Colonic mucosa (tissue), 4 donors: ENCODE data around the gene GRIN1. TPM values are rescaled to one million over a fixed set of nuclear protein-coding genes. Genes with fewer than 3 reads are reported as not detected.

Experiments used
- DNase-seq: peaks from one replicate; pipeline ENCODE4 v3.0.0-alpha.2; 2020
- H3K27ac ChIP-seq: fragments of 200-600 bp; one replicate; pipeline ENCODE4 v1.8.0; 2021
- H3K27me3 ChIP-seq: fragments of 200-600 bp; one replicate; pipeline ENCODE4 v1.8.0; 2021
- H3K36me3 ChIP-seq: fragments of 200-600 bp; one replicate; pipeline ENCODE4 v1.8.0; 2021
- H3K4me1 ChIP-seq: fragments of 200-600 bp; one replicate; pipeline ENCODE4 v1.8.0; 2021; ENCODE audit warnings: mild to moderate bottlenecking
- H3K4me3 ChIP-seq: fragments of 200-600 bp; one replicate; pipeline ENCODE4 v1.8.0; 2021
- H3K9ac ChIP-seq, 2 donors: one replicate each; pipeline ENCODE4 v1.7.0; 2013; ENCODE audit warnings: control low read depth in 2 of 2, low read depth in 2 of 2, low read length in 2 of 2
- H3K9me3 ChIP-seq: fragments of 200-600 bp; one replicate; pipeline ENCODE4 v1.8.0; 2021
- CTCF ChIP-seq: fragments of 200-600 bp; IDR thresholded peaks from one replicate; pipeline ENCODE4 v1.8.0; 2022; ENCODE audit warnings: antibody characterized with exemption, mild to moderate bottlenecking
- intact Hi-C: fragments of 100-400 bp; cut with DNase I; formaldehyde crosslinking; loops from one replicate; pipeline ENCODE4 v1.14.1; 2022
- total RNA-seq, 2 donors: library from RNA; stranded (reverse); fragmentation: NEBNext Ultra II Directional in 1 of 2; extraction: Animal tissue kit (Norgen Biotek cat#: 25700) in 1 of 2; gene quantifications; one replicate each; pipeline ENCODE4 v1.2.1, GENCODE V29; 2021
- donor health status: healthy.
- donor health status: DM: no; HTN: no; CAD: no.
- donor health status: DM: no; HTN: no; CAD: no.

Gene GRIN1
- total RNA-seq, 2 donors from 2014 or later = 0.47 to 0.93 TPM

DNA sequence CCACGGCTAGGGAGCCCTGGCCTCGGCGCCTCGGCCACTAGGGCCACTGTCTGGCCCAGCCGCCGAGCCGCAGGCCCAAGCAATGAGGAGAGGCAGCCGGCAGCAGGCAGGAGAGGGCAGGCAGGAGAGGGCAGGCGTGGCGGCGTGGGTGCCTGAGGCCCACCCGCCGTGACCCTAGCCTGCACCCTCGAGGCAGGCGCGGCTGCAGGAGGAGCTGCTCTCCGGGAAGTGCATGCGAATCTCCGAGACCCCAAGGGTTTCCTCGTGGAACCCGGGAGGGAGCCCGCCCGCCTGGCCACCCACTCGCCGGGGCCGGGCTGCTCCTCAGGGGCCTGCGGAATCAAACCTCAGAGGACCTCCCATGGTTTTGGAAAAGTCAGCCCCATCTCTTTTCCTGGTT is 9.3 kb downstream of the GRIN1 start:
- Histone ChIP-seq H3K9me3 (no peaks in the 10 kb centered on the region), H3K27me3 (peaks cover 4% of the 10 kb centered on the region), H3K9ac (no peak overlapping the region), H3K4me3 (no peak overlapping the region), H3K27ac (no peak overlapping the region), H3K4me1 (no peaks in the 10 kb centered on the region), H3K36me3 (no peaks in the 10 kb centered on the region)
- intact Hi-C loops = no loop called here
- TF ChIP-seq CTCF = no peak
- no peak for DNase-seq

DNA sequence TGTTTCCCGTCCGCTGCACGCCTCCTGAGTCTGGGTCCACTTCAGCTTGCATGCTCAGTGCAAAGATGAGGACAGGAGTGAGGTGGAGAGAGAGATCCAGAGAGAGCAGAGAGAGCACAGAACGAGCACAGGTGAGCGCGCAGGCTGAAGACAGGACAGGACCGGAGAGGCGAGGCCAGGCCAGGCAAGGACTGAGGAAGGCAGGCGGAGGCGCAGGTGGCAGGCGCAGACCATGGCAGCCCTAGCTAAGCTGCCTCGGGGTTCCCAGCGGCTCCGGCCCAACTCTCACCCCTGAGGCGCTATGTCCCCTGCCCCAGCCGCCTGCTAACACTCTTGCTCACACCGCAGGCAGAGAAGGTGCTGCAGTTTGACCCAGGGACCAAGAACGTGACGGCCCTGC is 9.7 kb downstream of the GRIN1 start:
- no peak for DNase-seq
- no peak overlapping the region for H3K9ac ChIP-seq
- no peak overlapping the region for H3K27ac ChIP-seq
- TF ChIP-seq CTCF = no peak
- H3K9me3 ChIP-seq = no peaks in the 10 kb centered on the region
- H3K27me3 ChIP-seq = peaks cover 4% of the 10 kb centered on the region
- H3K4me3 ChIP-seq = no peak overlapping the region
- no peaks in the 10 kb centered on the region for H3K36me3 ChIP-seq
- intact Hi-C loops = no loop called here
- H3K4me1 ChIP-seq = no peaks in the 10 kb centered on the region

- H3K9ac ChIP-seq = no peak overlapping the region
- H3K27ac ChIP-seq = no peak overlapping the region
- H3K4me3 ChIP-seq = no peak overlapping the region
- H3K27me3 ChIP-seq = peaks cover 4% of the 10 kb centered on the region
- TF ChIP-seq CTCF = no peak
- intact Hi-C loops = no loop called here
- no peaks in the 10 kb centered on the region for H3K4me1 ChIP-seq
- no peak for DNase-seq
- H3K9me3 ChIP-seq = no peaks in the 10 kb centered on the region
- no peaks in the 10 kb centered on the region for H3K36me3 ChIP-seq
Measured at GRCh38 chr9:137149363-137149762, 10.4 kb downstream of the GRIN1 start.

- H3K9ac ChIP-seq = no peak overlapping the region
- H3K4me3 ChIP-seq = no peak overlapping the region
- DNase-seq = peak; percentile 75
- intact Hi-C loops = no loop called here
- H3K9me3 ChIP-seq = no peaks in the 10 kb centered on the region
- no peak overlapping the region for H3K27ac ChIP-seq
- no peaks in the 10 kb centered on the region for H3K4me1 ChIP-seq
- H3K36me3 ChIP-seq = no peaks in the 10 kb centered on the region
- H3K27me3 ChIP-seq = peaks cover 5% of the 10 kb centered on the region
- no peak for TF ChIP-seq CTCF
Measured at GRCh38 chr9:137149942-137150616, 11.1 kb downstream of the GRIN1 start.

DNA sequence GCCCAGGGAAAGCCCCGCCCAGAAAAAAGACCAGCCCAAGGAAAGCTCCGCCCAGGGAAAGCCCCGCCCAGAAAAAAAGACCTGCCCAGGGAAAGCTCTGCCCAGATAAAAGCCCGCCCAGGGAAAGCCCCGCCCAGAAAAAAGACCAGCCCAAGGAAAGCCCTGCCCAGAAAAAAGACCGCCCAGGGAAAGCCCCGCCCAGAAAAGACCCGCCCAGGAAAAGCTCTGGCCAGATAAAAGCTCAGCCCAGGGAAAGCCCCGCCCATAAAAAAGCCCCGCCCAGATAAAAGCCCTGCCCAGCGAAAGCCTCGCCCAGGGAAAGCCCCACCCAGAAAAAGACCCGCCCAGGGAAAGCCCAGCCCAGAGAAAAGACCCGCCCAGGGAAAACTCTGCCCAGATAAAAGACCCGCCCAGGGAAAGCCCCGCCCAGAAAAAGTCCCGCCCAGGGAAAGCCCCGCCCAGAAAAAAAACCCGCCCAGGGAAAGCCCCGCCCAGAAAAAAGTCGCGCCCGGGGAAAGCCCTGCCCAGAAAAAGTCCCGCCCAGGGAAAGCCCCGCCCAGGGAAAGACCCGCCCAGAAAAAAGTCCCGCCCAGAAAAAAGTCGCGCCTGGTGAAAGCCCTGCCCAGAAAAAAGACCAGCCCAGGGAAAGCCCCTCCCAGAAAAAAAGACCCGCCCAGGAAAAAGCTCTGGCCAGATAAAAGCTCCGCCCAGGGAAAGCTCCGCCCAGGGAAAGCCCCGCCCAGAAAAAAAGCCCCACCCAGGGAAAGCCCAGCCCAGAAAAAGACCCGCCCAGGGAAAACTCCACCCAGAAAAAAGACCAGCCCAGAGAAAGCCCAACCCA is 11.9 kb downstream of the GRIN1 start:
- Histone ChIP-seq H3K27me3 (peaks cover 13% of the 10 kb centered on the region), H3K4me1 (no peaks in the 10 kb centered on the region), H3K4me3 (no peak overlapping the region), H3K9me3 (no peaks in the 10 kb centered on the region), H3K9ac (no peak overlapping the region), H3K27ac (no peak overlapping the region), H3K36me3 (no peaks in the 10 kb centered on the region)
- intact Hi-C loops = no loop called here
- no peak for TF ChIP-seq CTCF
- DNase-seq = peak; percentile 84
